Measurements from ENCODE around the gene ANKRD16.

Gene ANKRD16

DNA sequence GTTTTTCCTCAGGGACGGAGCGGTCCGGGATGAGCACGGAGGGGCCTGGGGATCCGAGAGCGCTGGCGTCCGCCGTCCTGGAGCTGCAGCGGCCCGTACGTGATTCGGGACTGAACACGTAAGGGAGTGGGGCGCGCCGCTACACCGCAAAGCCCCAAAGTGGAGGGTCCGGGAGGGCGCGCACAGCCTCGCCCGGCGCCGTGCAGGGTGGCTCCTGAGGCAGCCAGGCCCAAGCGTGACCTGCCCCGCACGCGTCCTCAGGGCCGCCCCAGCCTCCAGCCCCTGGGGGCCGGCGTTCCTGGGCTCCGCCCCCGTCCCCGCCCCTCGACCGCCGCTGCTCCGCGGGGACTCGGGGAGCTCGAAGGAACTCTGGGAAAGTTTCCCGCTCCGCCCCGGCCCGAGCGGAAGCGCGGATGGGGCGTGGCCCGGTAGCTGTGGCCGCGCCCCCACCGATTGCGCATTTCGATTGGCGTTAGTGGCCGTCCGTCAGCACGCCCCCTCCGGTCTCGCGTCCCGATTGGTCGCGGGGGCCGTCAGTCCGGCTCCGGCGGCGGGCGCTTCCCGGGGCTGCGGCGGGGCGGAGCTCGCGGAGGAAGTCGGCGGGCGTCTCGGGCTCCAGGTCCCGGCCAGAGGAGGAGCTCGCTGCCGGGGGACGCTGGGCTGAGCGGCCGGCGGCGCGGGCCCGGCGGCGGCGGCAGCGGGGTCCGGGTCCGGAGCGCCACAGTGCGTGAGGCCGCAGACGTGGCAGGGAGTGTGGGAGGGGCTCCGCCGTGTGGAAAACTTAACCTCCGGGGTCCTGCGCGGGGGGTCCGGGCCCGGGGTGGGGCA is at the start of gene ANKRD16, which contains the start of gene FBH1:
ANKRD16 (minus strand) TSS at position 270 of the 828 bp plus-strand sequence. CDS start 539 bp downstream, outside the sequence.
FBH1 (plus strand) TSS at position 620 of the 828 bp plus-strand sequence; CDS start at position 723, 103 bp downstream.
- H3K9me3 ChIP-seq (ENCODE audit: control insufficient read depth, low read depth, low read length), result no peaks in the 10 kb centered on the region
- H3K27ac ChIP-seq (ENCODE audit: low read length), result no peak within 1 kb of the TSS
- H3K4me1 ChIP-seq (ENCODE audit: control insufficient read depth, low read depth, low read length), result peaks cover 11% of the 10 kb centered on the region
- no peaks in the 10 kb centered on the region for H3K27me3 ChIP-seq (ENCODE audit: control insufficient read depth, insufficient read depth, low read length)
- peak within 1 kb of the TSS; percentile 78 for H3K4me3 ChIP-seq (ENCODE audit: low read length)
- peak within 1 kb of the TSS; percentile 66 for H3K9ac ChIP-seq (ENCODE audit: low read length)
- H3K36me3 ChIP-seq (ENCODE audit: control insufficient read depth, low read depth, low read length), result peaks cover 29% of the 10 kb centered on the region

DNA sequence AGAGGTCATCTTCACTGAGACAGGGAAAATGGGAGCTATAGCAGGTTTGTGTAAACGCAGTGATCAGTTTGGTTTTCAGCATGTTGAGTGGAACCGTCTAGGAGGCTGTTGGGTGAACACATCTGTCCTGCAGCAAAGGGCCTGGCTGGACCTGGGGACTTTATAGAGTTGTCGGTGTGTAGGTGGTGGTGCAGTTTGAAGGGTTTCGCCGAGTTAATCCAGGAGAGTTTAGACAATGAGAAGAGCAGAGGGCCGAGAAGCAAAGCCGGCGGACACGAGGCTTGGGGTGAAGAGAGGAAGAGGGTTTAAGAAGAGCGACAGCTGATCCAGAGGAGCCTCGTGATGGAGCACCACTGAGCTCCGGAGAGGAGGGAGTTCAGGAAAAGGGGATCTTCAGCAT is 48.6 kb upstream of the ANKRD16 start:
- Histone ChIP-seq H3K27me3 (ENCODE audit: control insufficient read depth, insufficient read depth, low read length) (no peaks in the 10 kb centered on the region), H3K4me1 (ENCODE audit: control insufficient read depth, low read depth, low read length) (no peaks in the 10 kb centered on the region), H3K9me3 (ENCODE audit: control insufficient read depth, low read depth, low read length) (no peaks in the 10 kb centered on the region), H3K36me3 (ENCODE audit: control insufficient read depth, low read depth, low read length) (peaks cover 25% of the 10 kb centered on the region), H3K4me3 (ENCODE audit: low read length) (no peak overlapping the region), H3K27ac (ENCODE audit: low read length) (no peak overlapping the region), H3K9ac (ENCODE audit: low read length) (no peak overlapping the region)

DNA sequence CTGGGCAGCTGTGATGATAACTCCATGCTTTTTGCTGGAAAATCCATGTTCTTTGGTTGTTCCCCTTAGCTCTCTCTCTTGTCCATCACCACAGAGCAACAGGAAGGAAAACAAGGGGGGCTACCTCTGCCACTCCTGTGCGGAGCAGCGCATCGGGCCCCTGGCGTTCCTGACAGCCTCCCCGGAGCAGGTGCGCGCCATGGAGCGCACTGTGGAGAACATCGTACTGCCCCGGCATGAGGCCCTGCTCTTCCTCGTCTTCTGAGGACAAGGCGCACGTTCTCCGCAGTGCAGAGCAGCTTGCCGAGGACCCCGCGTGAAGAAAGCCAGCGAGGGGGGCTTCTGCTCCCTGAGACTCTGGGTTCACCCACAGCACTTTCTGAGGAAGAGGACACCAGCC is 47.3 kb upstream of the ANKRD16 start:
- Histone ChIP-seq H3K27ac (ENCODE audit: low read length) (no peak overlapping the region), H3K9me3 (ENCODE audit: control insufficient read depth, low read depth, low read length) (no peaks in the 10 kb centered on the region), H3K36me3 (ENCODE audit: control insufficient read depth, low read depth, low read length) (peaks cover 25% of the 10 kb centered on the region), H3K4me3 (ENCODE audit: low read length) (no peak overlapping the region), H3K27me3 (ENCODE audit: control insufficient read depth, insufficient read depth, low read length) (no peaks in the 10 kb centered on the region), H3K4me1 (ENCODE audit: control insufficient read depth, low read depth, low read length) (no peaks in the 10 kb centered on the region), H3K9ac (ENCODE audit: low read length) (no peak overlapping the region)

DNA sequence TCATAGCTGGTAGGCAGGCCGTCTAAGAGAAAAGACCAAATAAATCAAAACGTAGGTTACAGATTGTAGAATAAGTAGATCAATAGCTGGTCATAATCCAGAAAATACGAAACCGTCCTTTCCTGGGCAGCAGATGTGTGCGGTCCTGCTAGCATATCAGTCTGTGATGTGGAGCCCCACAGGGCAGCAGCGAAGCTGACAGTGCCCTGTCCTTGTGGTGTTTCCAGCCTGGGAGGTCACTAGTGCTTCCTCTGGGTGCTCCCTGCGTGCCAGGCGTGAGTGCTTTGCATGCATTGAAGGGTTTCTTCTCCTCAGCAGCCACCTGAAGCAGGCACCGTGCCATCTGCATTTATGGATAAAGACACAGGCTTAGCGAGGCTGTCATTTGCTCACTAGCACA is 45.9 kb upstream of the ANKRD16 start:
- Histone ChIP-seq H3K4me1 (ENCODE audit: control insufficient read depth, low read depth, low read length) (no peaks in the 10 kb centered on the region), H3K27me3 (ENCODE audit: control insufficient read depth, insufficient read depth, low read length) (no peaks in the 10 kb centered on the region), H3K9ac (ENCODE audit: low read length) (no peak overlapping the region), H3K9me3 (ENCODE audit: control insufficient read depth, low read depth, low read length) (no peaks in the 10 kb centered on the region), H3K27ac (ENCODE audit: low read length) (no peak overlapping the region), H3K36me3 (ENCODE audit: control insufficient read depth, low read depth, low read length) (peaks cover 36% of the 10 kb centered on the region), H3K4me3 (ENCODE audit: low read length) (no peak overlapping the region)

DNA sequence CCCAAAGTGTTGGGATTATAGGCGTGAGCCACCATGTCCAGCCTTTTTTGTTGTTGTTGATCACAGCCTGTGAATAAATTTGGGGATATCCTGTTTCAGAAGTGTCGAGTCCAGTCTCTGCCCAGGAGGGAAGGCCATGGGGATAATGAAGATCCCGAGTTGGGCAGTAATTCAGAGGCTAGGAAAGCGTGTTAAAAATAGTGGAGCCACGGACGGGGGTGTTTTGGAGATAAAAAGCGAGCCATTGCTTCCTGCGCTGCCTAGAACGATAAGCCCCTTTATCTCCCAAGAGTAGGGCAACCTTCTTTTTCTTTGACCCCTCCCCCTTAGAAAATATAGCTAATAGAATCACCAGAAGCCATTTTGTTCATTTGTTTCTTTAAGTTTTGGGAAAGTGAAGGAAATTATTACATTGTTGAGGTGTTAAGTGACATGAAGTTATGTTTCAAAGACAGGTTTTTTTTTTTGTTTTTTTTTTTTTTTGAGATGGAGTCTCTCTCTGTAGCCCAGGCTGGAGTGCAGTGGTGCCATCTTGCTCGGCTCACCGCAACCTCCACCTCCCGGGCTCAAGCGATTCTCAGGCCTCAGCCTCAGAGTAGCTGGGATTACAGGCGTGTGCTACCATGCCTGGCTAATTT is 44.3 kb upstream of the ANKRD16 start:
- no peak overlapping the region for H3K9ac ChIP-seq (ENCODE audit: low read length)
- no peak overlapping the region for H3K4me3 ChIP-seq (ENCODE audit: low read length)
- H3K36me3 ChIP-seq (ENCODE audit: control insufficient read depth, low read depth, low read length), result peaks cover 51% of the 10 kb centered on the region
- H3K9me3 ChIP-seq (ENCODE audit: control insufficient read depth, low read depth, low read length), result no peaks in the 10 kb centered on the region
- no peak overlapping the region for H3K27ac ChIP-seq (ENCODE audit: low read length)
- no peaks in the 10 kb centered on the region for H3K4me1 ChIP-seq (ENCODE audit: control insufficient read depth, low read depth, low read length)
- no peaks in the 10 kb centered on the region for H3K27me3 ChIP-seq (ENCODE audit: control insufficient read depth, insufficient read depth, low read length)

DNA sequence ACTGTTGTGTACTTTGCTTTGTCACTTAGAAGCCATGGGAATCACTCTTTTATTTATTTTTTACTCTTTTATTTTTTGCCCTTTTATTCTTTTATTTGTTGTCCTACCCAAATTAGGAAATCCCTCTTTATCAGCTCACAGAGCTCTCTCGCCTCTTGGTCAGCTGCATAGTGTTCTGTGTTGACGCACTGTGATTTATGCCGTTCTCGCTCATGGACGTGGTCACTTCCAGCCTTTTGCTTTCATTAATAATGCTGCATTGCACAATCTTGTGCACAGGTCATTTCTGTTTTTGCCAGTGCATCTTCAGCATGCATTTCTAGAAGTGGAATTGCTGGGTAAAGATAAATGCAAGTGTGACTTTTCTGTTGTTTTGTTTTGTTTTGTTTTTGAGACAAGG is 42.7 kb upstream of the ANKRD16 start:
- Histone ChIP-seq H3K4me3 (ENCODE audit: low read length) (no peak overlapping the region), H3K9me3 (ENCODE audit: control insufficient read depth, low read depth, low read length) (no peaks in the 10 kb centered on the region), H3K9ac (ENCODE audit: low read length) (no peak overlapping the region), H3K27ac (ENCODE audit: low read length) (no peak overlapping the region), H3K27me3 (ENCODE audit: control insufficient read depth, insufficient read depth, low read length) (no peaks in the 10 kb centered on the region), H3K4me1 (ENCODE audit: control insufficient read depth, low read depth, low read length) (no peaks in the 10 kb centered on the region), H3K36me3 (ENCODE audit: control insufficient read depth, low read depth, low read length) (peaks cover 59% of the 10 kb centered on the region)

DNA sequence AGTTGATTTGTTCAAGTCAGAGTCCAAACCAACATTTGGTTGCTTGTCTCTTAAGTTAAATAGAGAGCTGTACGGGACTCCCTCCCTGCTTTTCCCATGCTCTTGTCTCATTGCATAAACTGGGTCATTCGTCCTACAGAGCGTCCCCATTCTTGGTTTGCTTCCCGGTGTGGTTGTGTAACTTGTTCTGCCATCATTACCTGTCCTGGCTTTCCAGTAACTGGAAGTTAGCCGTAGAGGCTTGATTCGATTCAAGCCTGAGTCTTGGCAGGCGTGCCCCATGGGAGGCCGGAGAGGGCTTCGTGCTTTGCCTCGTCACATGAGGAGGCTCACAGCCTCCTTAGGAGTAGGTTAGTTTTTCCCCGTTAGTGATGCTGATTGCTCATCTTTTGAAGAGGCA is 40.6 kb upstream of the ANKRD16 start:
- Histone ChIP-seq H3K27ac (ENCODE audit: low read length) (no peak overlapping the region), H3K36me3 (ENCODE audit: control insufficient read depth, low read depth, low read length) (peaks cover 59% of the 10 kb centered on the region), H3K4me3 (ENCODE audit: low read length) (no peak overlapping the region), H3K4me1 (ENCODE audit: control insufficient read depth, low read depth, low read length) (no peaks in the 10 kb centered on the region), H3K9me3 (ENCODE audit: control insufficient read depth, low read depth, low read length) (no peaks in the 10 kb centered on the region), H3K27me3 (ENCODE audit: control insufficient read depth, insufficient read depth, low read length) (no peaks in the 10 kb centered on the region), H3K9ac (ENCODE audit: low read length) (no peak overlapping the region)

DNA sequence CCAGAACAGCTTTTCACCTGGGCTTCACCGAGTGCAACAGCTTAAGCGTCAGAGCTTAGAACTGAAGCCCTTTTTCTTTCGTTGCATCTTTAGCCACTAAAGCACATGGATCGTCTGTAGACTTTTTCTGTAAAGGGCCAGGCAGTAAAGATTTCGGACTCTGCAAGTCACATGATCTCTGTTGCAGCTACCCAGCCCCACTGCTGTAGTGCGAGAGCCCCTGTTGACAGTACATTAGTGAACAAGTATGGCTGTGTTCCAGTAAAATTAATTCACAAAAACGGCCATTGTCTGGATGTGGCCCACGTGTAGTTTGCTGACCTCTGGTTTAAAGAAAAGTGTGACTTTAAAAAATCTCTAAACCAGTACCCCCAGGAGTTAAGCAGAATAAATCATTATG is 39.7 kb upstream of the ANKRD16 start:
- Histone ChIP-seq H3K9ac (ENCODE audit: low read length) (no peak overlapping the region), H3K36me3 (ENCODE audit: control insufficient read depth, low read depth, low read length) (peaks cover 64% of the 10 kb centered on the region), H3K27ac (ENCODE audit: low read length) (no peak overlapping the region), H3K4me3 (ENCODE audit: low read length) (no peak overlapping the region), H3K27me3 (ENCODE audit: control insufficient read depth, insufficient read depth, low read length) (no peaks in the 10 kb centered on the region), H3K4me1 (ENCODE audit: control insufficient read depth, low read depth, low read length) (no peaks in the 10 kb centered on the region), H3K9me3 (ENCODE audit: control insufficient read depth, low read depth, low read length) (no peaks in the 10 kb centered on the region)

DNA sequence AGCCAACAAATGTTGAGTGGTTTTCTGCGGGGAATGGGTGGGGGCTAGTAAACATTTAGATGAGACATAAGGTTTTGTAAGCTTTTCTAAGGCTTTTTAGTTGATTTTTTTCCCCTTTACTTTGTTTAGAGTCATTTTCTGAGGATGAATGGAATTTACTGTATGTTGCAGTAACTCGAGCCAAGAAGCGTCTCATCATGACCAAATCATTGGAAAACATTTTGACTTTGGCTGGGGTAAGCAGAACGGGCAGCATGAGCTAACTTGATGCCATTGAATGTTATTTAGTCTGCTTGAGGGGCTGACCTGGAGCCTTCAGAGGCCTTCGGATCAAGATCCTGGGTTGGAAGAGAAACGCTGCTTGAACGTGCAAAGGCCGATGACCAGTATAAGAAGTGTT is 37.6 kb upstream of the ANKRD16 start:
- H3K4me3 ChIP-seq (ENCODE audit: low read length), result no peak overlapping the region
- peaks cover 83% of the 10 kb centered on the region for H3K36me3 ChIP-seq (ENCODE audit: control insufficient read depth, low read depth, low read length)
- H3K27me3 ChIP-seq (ENCODE audit: control insufficient read depth, insufficient read depth, low read length), result no peaks in the 10 kb centered on the region
- H3K9me3 ChIP-seq (ENCODE audit: control insufficient read depth, low read depth, low read length), result no peaks in the 10 kb centered on the region
- H3K9ac ChIP-seq (ENCODE audit: low read length), result no peak overlapping the region
- H3K27ac ChIP-seq (ENCODE audit: low read length), result no peak overlapping the region
- H3K4me1 ChIP-seq (ENCODE audit: control insufficient read depth, low read depth, low read length), result no peaks in the 10 kb centered on the region

DNA sequence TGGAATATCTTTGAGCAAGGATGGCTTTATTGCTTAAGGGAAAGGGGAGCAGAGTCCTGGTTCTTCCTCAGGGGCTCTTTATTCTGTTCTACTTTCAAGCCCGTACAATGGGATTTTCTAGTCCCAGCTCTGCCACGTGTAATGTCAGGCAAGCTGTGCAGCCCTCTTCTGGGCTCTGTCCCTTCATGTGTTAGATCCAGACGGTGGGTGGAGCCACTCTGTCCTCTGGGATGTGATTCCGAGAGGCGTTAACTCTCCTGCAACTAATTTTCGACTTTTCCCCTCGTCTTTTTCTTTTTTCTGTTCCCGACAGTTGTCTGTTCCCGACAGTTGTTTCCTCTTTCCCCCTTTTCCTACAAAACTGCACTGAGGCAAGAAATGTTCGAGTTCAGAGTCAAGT is 35.2 kb upstream of the ANKRD16 start:
- no peak overlapping the region for H3K9ac ChIP-seq (ENCODE audit: low read length)
- no peak overlapping the region for H3K4me3 ChIP-seq (ENCODE audit: low read length)
- no peaks in the 10 kb centered on the region for H3K27me3 ChIP-seq (ENCODE audit: control insufficient read depth, insufficient read depth, low read length)
- H3K4me1 ChIP-seq (ENCODE audit: control insufficient read depth, low read depth, low read length), result no peaks in the 10 kb centered on the region
- peaks cover 88% of the 10 kb centered on the region for H3K36me3 ChIP-seq (ENCODE audit: control insufficient read depth, low read depth, low read length)
- H3K9me3 ChIP-seq (ENCODE audit: control insufficient read depth, low read depth, low read length), result no peaks in the 10 kb centered on the region
- no peak overlapping the region for H3K27ac ChIP-seq (ENCODE audit: low read length)

DNA sequence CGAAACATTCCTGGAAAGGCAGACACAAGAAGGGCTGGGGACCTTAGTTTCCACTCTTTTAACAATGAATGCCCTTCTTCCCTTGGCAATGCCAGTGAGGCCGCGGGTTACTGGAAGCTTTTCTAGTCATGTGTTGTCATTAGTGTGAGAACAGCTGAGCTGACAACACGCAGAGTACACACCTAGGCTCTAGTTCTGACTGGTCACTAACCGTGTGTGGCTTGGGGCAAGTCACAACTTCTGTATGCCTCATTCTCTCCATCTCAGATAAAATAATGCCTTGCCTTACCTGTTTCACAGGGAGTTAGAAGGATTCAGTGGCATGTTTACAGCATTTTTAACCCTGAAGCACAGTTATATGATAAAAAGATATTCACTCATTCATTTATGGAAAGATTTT is 32.1 kb upstream of the ANKRD16 start:
- H3K9me3 ChIP-seq (ENCODE audit: control insufficient read depth, low read depth, low read length), result no peaks in the 10 kb centered on the region
- H3K4me3 ChIP-seq (ENCODE audit: low read length), result no peak overlapping the region
- H3K9ac ChIP-seq (ENCODE audit: low read length), result no peak overlapping the region
- H3K36me3 ChIP-seq (ENCODE audit: control insufficient read depth, low read depth, low read length), result peaks cover 88% of the 10 kb centered on the region
- no peak overlapping the region for H3K27ac ChIP-seq (ENCODE audit: low read length)
- no peaks in the 10 kb centered on the region for H3K27me3 ChIP-seq (ENCODE audit: control insufficient read depth, insufficient read depth, low read length)
- no peaks in the 10 kb centered on the region for H3K4me1 ChIP-seq (ENCODE audit: control insufficient read depth, low read depth, low read length)

DNA sequence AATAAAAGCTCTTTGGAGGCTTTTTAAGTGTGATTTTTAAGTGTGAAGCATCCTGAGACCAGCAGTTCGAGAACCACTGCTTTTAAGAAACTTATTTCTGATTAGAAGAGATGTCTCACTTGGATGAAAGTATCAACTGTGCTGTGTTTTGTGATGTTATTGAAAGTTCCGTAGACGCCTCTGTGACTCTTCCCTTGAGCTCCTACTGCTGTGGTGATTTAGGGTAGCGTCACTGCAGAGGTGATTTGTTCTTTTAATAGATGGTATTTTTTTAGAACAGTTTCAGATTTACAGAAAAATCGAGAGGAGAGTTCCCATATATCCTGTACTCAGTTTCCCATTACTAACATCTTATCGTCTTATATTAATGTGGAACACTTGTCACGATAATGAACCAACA is 29.9 kb upstream of the ANKRD16 start:
- Histone ChIP-seq H3K36me3 (ENCODE audit: control insufficient read depth, low read depth, low read length) (peaks cover 91% of the 10 kb centered on the region), H3K27ac (ENCODE audit: low read length) (no peak overlapping the region), H3K9me3 (ENCODE audit: control insufficient read depth, low read depth, low read length) (no peaks in the 10 kb centered on the region), H3K9ac (ENCODE audit: low read length) (no peak overlapping the region), H3K4me1 (ENCODE audit: control insufficient read depth, low read depth, low read length) (no peaks in the 10 kb centered on the region), H3K4me3 (ENCODE audit: low read length) (no peak overlapping the region), H3K27me3 (ENCODE audit: control insufficient read depth, insufficient read depth, low read length) (no peaks in the 10 kb centered on the region)
